HG02759 (cell line): Measurements from ENCODE around the gene SNX22.

Experiments used
- ATAC-seq: cut with Tn5 transposase; IDR thresholded peaks from one replicate; pipeline ENCODE4 v1.9.1; 2021; ENCODE audit warnings: mild to moderate bottlenecking, moderate library complexity; ENCODE audit not compliant: unreplicated experiment

The SNX22 gene

GRCh38 chr15:64191971-64192830 is 40.7 kb downstream of the SNX22 start:
- no peak for ATAC-seq

- ATAC-seq, result no peak
Measured at GRCh38 chr15:64193971-64194370, 42.4 kb downstream of the SNX22 start.

GRCh38 chr15:64197425-64197824 is 45.9 kb downstream of the SNX22 start:
- no peak for ATAC-seq

GRCh38 chr15:64205202-64205601 is 53.7 kb downstream of the SNX22 start:
- ATAC-seq, result no peak
